WI38 (cell line): Measurements from ENCODE around the gene SMPDL3B.
"Not testable (repeated sequence)": the region's sequence is repeated elsewhere in the genome, so short reads cannot be mapped to it uniquely, and the experiment has no call there.

Experiments
- H3K4me3 ChIP-seq: 2 replicates; pipeline ENCODE4 v1.5.1; 2011; ENCODE audit warnings: low read depth, mild to moderate bottlenecking, control low read depth, low read length
- CTCF ChIP-seq: IDR thresholded peaks from 2 replicates; pipeline ENCODE4 v1.5.1; 2012; ENCODE audit warnings: low read depth, mild to moderate bottlenecking, control low read depth, low read length

Gene SMPDL3B

GRCh38 chr1:27981145-27981544 lies 46.3 kb downstream of the SMPDL3B start:
- H3K4me3 ChIP-seq: no peak overlapping the region
- TF ChIP-seq CTCF: no peak

DNA sequence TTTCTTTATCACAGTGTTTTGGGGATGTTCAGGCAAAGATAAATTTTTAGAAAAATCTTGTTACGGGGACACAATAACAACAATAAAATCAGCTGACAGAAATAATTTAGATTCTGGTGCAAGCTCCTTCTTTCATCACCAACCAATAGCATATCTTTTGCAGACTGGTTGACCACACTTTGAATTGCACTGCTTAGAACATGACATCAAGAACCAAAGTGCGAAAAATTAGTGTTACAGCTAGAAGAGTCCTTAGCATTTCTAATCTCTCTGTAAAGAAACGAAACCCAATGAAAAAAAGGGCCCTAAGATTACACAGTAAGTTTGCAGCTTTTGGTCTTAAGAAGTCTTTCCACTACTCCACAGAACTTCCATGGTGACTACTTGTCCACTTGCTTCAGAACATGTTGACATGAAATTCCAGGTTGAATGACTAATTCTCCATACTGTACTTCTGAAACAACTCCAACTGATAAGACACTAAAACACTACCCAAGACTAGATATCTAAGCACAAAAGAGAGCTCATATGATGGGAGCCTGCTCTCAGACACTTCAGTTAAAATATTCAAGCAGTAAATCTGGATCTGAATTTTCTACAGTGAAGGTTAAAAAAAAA lies 56.2 kb downstream of the SMPDL3B start:
- H3K4me3 ChIP-seq: no peak overlapping the region
- TF ChIP-seq CTCF: no peak

- no peak overlapping the region for H3K4me3 ChIP-seq
- no peak for TF ChIP-seq CTCF
These were observed 57.5 kb downstream of the SMPDL3B start for GRCh38 chr1:27992276-27992675.

DNA sequence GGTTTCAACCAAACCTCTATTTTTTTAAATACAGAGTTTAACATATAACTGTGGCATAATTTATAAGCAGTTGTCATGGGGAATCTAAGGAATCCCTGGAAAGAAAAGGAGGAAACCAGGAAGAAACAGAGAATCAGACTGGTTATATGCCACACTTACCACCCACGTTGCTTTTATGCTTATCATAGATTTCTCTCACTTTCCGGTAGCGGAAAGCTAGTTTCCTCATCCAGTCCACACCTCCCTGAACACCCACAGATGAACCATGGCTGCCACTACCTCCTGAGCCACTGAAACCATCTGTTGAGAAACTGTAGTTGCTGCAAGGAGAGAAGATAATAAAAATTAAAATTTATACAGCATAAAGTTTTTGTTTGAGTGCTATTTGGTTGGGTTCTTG lies 58.4 kb downstream of the SMPDL3B start:
- TF ChIP-seq CTCF: no peak
- H3K4me3 ChIP-seq: no peak overlapping the region

DNA sequence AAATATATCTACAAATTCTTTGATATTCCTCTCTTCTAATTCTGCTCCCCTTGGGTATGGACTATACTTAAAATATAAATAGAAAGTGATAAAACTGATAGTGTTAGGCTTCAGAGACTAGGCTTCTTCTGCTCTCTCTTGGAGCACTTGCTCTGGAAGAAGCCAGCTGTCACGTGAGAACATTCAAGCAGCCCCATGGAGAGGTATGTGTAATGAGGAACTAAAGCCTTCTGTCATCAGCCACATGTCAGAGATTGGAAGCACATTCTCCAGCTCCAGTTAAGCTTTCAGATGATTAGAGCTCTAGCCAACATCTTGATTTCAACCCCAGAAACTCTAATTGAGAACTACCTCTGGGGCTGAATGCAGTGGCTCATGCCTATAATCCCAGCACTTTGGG lies 59.3 kb downstream of the SMPDL3B start:
- no peak for TF ChIP-seq CTCF
- H3K4me3 ChIP-seq: no peak overlapping the region

- H3K4me3 ChIP-seq: not testable (repeated sequence)
These were observed 59.7 kb downstream of the SMPDL3B start for GRCh38 chr1:27994526-27994925.

GRCh38 chr1:27999055-27999454 lies 64.3 kb downstream of the SMPDL3B start:
- no peak for TF ChIP-seq CTCF
- H3K4me3 ChIP-seq: no peak overlapping the region

GRCh38 chr1:28002600-28002999 lies 67.8 kb downstream of the SMPDL3B start:
- TF ChIP-seq CTCF: no peak
- H3K4me3 ChIP-seq: no peak overlapping the region

- H3K4me3 ChIP-seq: not testable (repeated sequence)
These were observed 68.3 kb downstream of the SMPDL3B start for GRCh38 chr1:28003117-28003516.
